Sciatic nerve (tissue), 2 donors: ENCODE results near the gene SBK2. TPM values are rescaled to one million over a fixed set of nuclear protein-coding genes. Genes with fewer than 3 reads are reported as not detected.

Source experiments
- ATAC-seq: fragments of 200-7000 bp; cut with Tn5 transposase; one replicate; pipeline ENCODE4 v1.9.1; 2020; ENCODE audit warnings: mild to moderate bottlenecking, moderate library complexity
- DNase-seq: peaks from one replicate; pipeline ENCODE4 v3.0.0-alpha.2; 2020; ENCODE audit warnings: low spot score
- intact Hi-C: fragments of 100-400 bp; cut with DNase I; formaldehyde crosslinking; loops from one replicate; pipeline ENCODE4 v1.14.2; 2022
- total RNA-seq: library from RNA; stranded (reverse); fragmentation: NEBNext Ultra II Directional; extraction: Animal tissue kit (Norgen Biotek cat#: 25700); gene quantifications from one replicate; pipeline ENCODE4 v1.2.1, GENCODE V29; 2021
- donor health status: DM: no; HTN: no; CAD: no.
- donor health status: DM: no; HTN: no; CAD: no.

Gene SBK2
- total RNA-seq, 1 donor from 2014 or later: not detected

DNA sequence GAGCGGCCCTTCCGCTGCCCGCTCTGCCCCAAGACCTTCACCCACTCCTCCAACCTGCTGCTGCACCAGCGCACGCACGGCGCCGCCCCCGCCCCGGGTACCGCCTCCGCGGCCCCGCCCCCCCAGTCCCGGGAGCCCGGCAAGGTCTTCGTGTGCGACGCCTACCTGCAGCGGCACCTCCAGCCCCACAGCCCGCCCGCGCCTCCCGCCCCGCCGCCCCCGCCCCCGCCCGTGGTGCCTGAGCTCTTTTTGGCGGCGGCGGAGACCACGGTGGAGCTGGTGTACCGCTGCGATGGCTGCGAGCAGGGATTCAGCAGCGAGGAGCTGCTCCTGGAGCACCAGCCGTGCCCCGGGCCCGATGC, 55.2 kb downstream of the SBK2 start:
- ATAC-seq (no peak), DNase-seq (no peak)
- intact Hi-C loops: no loop called here

DNA sequence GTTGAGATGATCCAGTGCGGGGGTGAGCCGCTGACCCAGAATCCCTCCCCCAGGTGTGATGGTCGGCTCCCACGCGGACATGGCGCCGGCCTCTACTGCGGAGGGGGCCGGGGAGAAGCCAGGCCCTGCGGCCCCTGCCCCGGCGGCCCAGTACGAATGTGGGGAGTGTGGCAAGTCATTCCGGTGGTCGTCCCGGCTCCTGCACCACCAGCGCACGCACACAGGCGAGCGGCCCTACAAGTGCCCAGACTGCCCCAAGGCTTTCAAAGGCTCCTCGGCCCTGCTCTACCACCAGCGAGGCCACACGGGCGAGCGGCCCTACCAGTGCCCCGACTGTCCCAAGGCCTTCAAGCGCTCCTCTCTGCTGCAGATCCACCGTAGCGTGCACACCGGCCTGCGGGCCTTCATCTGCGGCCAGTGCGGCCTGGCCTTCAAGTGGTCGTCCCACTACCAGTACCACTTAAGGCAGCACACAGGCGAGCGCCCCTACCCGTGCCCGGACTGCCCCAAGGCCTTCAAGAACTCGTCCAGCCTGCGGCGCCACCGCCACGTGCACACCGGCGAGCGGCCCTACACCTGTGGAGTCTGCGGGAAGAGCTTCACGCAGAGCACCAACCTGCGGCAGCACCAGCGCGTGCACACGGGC, 55.7 kb downstream of the SBK2 start:
- intact Hi-C loops: no loop called here
- DNase-seq: no peak
- ATAC-seq: no peak

DNA sequence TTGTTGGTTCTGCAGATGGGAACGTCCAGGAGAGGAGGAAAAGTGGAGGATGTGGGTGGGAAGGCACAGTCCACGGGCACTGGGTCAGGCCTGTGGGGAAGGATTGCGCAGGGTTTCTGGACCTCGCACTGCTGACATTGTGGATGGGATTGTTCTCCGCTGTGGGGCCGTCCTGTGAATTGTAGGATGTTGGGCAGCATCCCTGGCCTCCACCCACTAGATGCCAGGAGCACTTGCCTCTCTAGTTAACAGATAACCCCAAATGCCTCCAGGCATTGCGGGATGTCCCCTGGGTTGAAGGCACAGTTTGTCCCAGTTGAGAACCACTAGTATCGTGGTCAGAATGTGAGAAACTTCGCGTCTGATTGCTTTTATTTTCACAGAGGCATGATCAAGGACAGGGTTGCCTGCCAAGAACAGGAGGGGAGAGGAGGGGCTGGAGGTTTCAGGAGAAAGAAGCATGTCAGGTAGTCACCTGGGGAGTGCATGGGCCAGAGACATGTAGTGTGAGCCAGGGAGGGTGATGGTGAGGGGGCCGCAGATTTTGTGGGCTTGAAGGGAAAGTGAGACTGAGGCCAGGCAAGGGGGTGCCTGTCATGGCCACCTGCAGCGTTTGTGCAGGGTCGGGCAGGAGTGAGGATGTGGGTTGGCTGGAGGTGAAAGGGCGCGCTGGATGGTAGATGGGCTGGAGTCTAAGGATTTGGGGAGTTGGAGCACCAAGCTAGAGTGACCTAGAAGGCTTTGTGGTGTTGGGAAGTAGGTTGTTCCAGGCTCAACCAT, 57.3 kb downstream of the SBK2 start:
- no peak for ATAC-seq
- no peak for DNase-seq
- intact Hi-C loops: no loop called here

DNA sequence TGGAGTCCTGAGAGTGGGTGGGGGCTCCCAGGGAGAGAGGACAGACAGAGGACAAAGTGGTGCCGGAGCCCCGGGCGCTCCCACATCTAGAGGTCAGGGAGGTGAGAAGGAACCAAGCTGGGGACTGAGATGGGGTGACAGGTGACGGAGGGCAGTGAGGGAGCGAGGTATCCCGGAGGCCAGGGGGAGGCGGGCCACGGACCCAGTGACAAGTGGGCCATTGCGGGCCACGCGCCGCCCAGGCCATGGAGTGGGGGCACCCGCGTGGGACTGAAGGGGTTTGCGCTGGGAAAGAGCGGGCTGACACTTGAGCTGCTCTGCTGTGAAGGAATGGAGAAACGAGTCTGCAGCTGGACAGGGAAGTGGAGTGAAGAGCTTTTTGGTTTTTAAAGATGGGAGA, 57.9 kb downstream of the SBK2 start:
- intact Hi-C loops: no loop called here
- ATAC-seq (no peak), DNase-seq (no peak)

Other genes starting within 250 kb of the SBK2 start
- 5.1 TPM for gene TMEM150B, start 211.8 kb downstream of the SBK2 start, total RNA-seq
- gene KMT5C, start 197.3 kb downstream of the SBK2 start, total RNA-seq: 18.1 TPM
- 0.31 TPM for gene COX6B2, start 182.4 kb downstream of the SBK2 start, total RNA-seq
- gene GARIN5B, start 173.9 kb downstream of the SBK2 start, total RNA-seq: not detected
- 0.45 TPM for gene IL11, start 166.7 kb downstream of the SBK2 start, total RNA-seq
- gene TMEM190, start 160.3 kb downstream of the SBK2 start, total RNA-seq: not detected
- gene TMEM238, start 152.8 kb downstream of the SBK2 start, total RNA-seq: 2.9 TPM
- 902 TPM for gene RPL28, start 151.2 kb downstream of the SBK2 start, total RNA-seq
- gene UBE2S, start 129.3 kb downstream of the SBK2 start, total RNA-seq: 17.1 TPM
- gene SHISA7, start 93.8 kb downstream of the SBK2 start, total RNA-seq: 9.0 TPM
- 35.7 TPM for gene ISOC2, start 75.5 kb downstream of the SBK2 start, total RNA-seq
- gene C19orf85, start 72.4 kb downstream of the SBK2 start, total RNA-seq: not detected
- gene ZNF628, start 60.5 kb downstream of the SBK2 start, total RNA-seq: 9.0 TPM
- 11.5 TPM for gene NAT14, start 51.9 kb downstream of the SBK2 start, total RNA-seq
- 13.5 TPM for gene SSC5D, start 48.7 kb downstream of the SBK2 start, total RNA-seq
- 0.53 TPM for gene SBK3, start 8.4 kb upstream of the SBK2 start, total RNA-seq
- 14.3 TPM for gene ZNF579, start 43.7 kb upstream of the SBK2 start, total RNA-seq
- gene FIZ1, start 62.4 kb upstream of the SBK2 start, total RNA-seq: 11.7 TPM
- gene ZNF524, start 63.2 kb upstream of the SBK2 start, total RNA-seq: 18.9 TPM
- 15.9 TPM for gene ZNF865, start 68.5 kb upstream of the SBK2 start, total RNA-seq
- 4.0 TPM for gene ZNF784, start 87.4 kb upstream of the SBK2 start, total RNA-seq
- 42.2 TPM for gene ZNF580, start 103.9 kb upstream of the SBK2 start, total RNA-seq
- 17.2 TPM for gene ZNF581, start 106.5 kb upstream of the SBK2 start, total RNA-seq
- 14.0 TPM for gene CCDC106, start 111.1 kb upstream of the SBK2 start, total RNA-seq
- 127 TPM for gene U2AF2, start 117.9 kb upstream of the SBK2 start, total RNA-seq
- gene EPN1, start 138.1 kb upstream of the SBK2 start, total RNA-seq: 87.6 TPM
- not detected for gene NLRP9, start 201.3 kb upstream of the SBK2 start, total RNA-seq
- gene RFPL4A, start 222.0 kb upstream of the SBK2 start, total RNA-seq: not detected
- gene RFPL4AL1, start 232.0 kb upstream of the SBK2 start, total RNA-seq: not detected